Heart right ventricle (tissue), 16 donors: ENCODE data around the gene TMEM126A. TPM values are rescaled to one million over a fixed set of nuclear protein-coding genes. Genes with fewer than 3 reads are reported as not detected.
"Not testable (repeated sequence)": the region's sequence is repeated elsewhere in the genome, so short reads cannot be mapped to it uniquely, and the experiment has no call there.

ENCODE experiments used
- ATAC-seq, 8 donors: fragments of 200-7000 bp; cut with Tn5 transposase; one replicate each; pipeline ENCODE4 v1.9.1; 2020; ENCODE audit warnings: mild to moderate bottlenecking in 8 of 8, moderate library complexity in 8 of 8, moderate number of reproducible peaks in 1 of 8
- DNase-seq, 2 donors: peaks; one replicate each; pipeline ENCODE4 v3.0.0-alpha.2; 2020
- H3K27ac ChIP-seq, 10 donors: fragments of 200-600 bp; sonication (generic) in 2 of 10; one replicate each; pipeline versions ENCODE4 v1.5.0 to v1.8.0; 2020 to 2022; ENCODE audit warnings: mild to moderate bottlenecking in 3 of 10
- H3K27me3 ChIP-seq, 7 donors: fragments of 200-600 bp; one replicate each; pipeline ENCODE4 v1.8.0; 2021 to 2022; ENCODE audit warnings: mild to moderate bottlenecking in 2 of 7
- H3K36me3 ChIP-seq, 9 donors: fragments of 200-600 bp; sonication (generic) in 1 of 9; one replicate each; pipeline versions ENCODE4 v1.5.0 to v1.8.0; 2020 to 2022; ENCODE audit warnings: mild to moderate bottlenecking in 2 of 9
- H3K4me1 ChIP-seq, 9 donors: fragments of 200-600 bp; sonication (generic) in 1 of 9; one replicate each; pipeline versions ENCODE4 v1.5.0 to v1.8.0; 2020 to 2022; ENCODE audit warnings: mild to moderate bottlenecking in 4 of 9
- H3K4me3 ChIP-seq, 10 donors: fragments of 200-600 bp; sonication (generic) in 2 of 10; one replicate each; pipeline versions ENCODE4 v1.5.0 to v1.8.0; 2020 to 2022; ENCODE audit warnings: mild to moderate bottlenecking in 7 of 10, moderate library complexity in 2 of 10
- H3K9me3 ChIP-seq, 11 donors: fragments of 200-600 bp in 10 of 11; sonication (generic) in 2 of 11; one replicate each; pipeline versions ENCODE4 v1.5.0 to v1.8.0; 2013 to 2022; ENCODE audit warnings: mild to moderate bottlenecking in 2 of 11, control low read depth in 1 of 11, moderate library complexity in 1 of 11
- CTCF ChIP-seq, 9 donors: fragments of 200-600 bp; sonication (generic) in 2 of 9; IDR thresholded peaks; one replicate each; pipeline versions ENCODE4 v1.5.0 to v1.8.0; 2021 to 2022; ENCODE audit warnings: antibody characterized with exemption in 9 of 9, mild to moderate bottlenecking in 5 of 9, moderate library complexity in 1 of 9
- WGBS, 2 donors: extraction: QIAGEN DNeasy Blood & Tissue Kit; methylation state at CpG; one replicate each; pipeline ENCODE4 v1.1.7; 2013; ENCODE audit warnings: inconsistent platforms in 1 of 2; 5-methylcytosine and 5-hydroxymethylcytosine counted together
- intact Hi-C, 10 donors: fragments of 100-400 bp; cut with DNase I; formaldehyde crosslinking; loops; one replicate each; pipeline versions ENCODE4 v1.11.1 to v1.14.2; 2022
- polyA plus RNA-seq, 2 donors: library from polyadenylated mRNA; stranded (reverse); fragments of 200-250 nt; gene quantifications; one replicate each; pipeline ENCODE4 v1.2.3, GENCODE V29; 2013
- total RNA-seq, 10 donors: library from RNA; stranded (reverse); fragmentation: NEBNext Ultra II Directional in 3 of 10; extraction: Animal tissue kit (Norgen Biotek cat#: 25700) in 3 of 10; gene quantifications; one replicate each; pipeline versions ENCODE4 v1.2.1 to v1.2.4, GENCODE V29; 2021 to 2023
- donor health status: Arrhythmogenic right ventricular cardiomyopathy.
- donor health status: ischemic (EF 13 %, LVEDD 7.1; RV severe dilation, severe dysfunction).
- donor health status: healthy with polysubstance abuse.
- donor health status: DM: no; HTN: yes; CAD: no.
- donor health status: DM: no; HTN: no; CAD: no.
- donor health status: ischemic (EF 25% LVEDD 6.9; RV normal size, moderate dysfunction).
- donor health status: ischemic (EF 25% LVEDD 5.7; RV mildly dilated, moderate dysfunction).
- donor health status: healthy.
- donor health status: DM: yes; HTN: yes; CAD: no.
- donor health status: Ischemic cardiomyopathy.
- donor health status: ischemic (EF 35%, LVEDD 5.7; RV mildly dilated, moderate dysfunction).
- donor health status: nonischemic (EF 11% LVEDD 7.7; RV severe dilation, severe dysfunction).
- donor health status: DM: yes; HTN: yes; CAD: no.
- donor health status: PGD.
- donor health status: ischemic (EF 29% LVEDD 5.4; RV normal size, mild dysfunction).
- donor health status: nonischemic (EF 23%, LVEDD 6.1; RV moderate dilation, normal function).

The TMEM126A gene
- total and polyA plus RNA-seq, 12 donors: 56.9 to 153 (median 67.6) TPM

- intact Hi-C loops: loop anchor here in 1 of 10 donors (5.0 kb wide), 1 partner anchor 51 kb away; no protein-coding TSS in a partner anchor
- Histone ChIP-seq H3K4me1 (peaks cover 4 to 26% (median 20%) of the 10 kb centered on the region in 9 donors), H3K27ac (no peak overlapping the region), H3K4me3 (no peak overlapping the region), H3K36me3 (peaks cover 0 to 15% (median 0%) of the 10 kb centered on the region in 9 donors), H3K27me3 (no peaks in the 10 kb centered on the region), H3K9me3 (no peaks in the 10 kb centered on the region)
- DNase-seq (no peak), ATAC-seq (no peak)
- 95 to 98% methylated on average over 3 of the region's 3 CpGs for WGBS, 2 donors
- no peak for TF ChIP-seq CTCF (IDR thresholded peaks at IDR 0.05)
Measured at GRCh38 chr11:85666687-85667086, 18.9 kb downstream of the TMEM126A start.

GRCh38 chr11:85668157-85668556, 20.4 kb downstream of the TMEM126A start:
- 94 to 95% methylated on average over 1 of the region's 1 CpG for WGBS, 2 donors
- H3K27ac ChIP-seq: no peak overlapping the region
- no peaks in the 10 kb centered on the region for H3K27me3 ChIP-seq
- no peak for TF ChIP-seq CTCF (IDR thresholded peaks at IDR 0.05)
- ATAC-seq (no peak), DNase-seq (no peak)
- H3K4me1 ChIP-seq: peaks cover 0 to 11% (median 5%) of the 10 kb centered on the region in 9 donors
- H3K9me3 ChIP-seq: no peaks in the 10 kb centered on the region
- no peak overlapping the region for H3K4me3 ChIP-seq
- intact Hi-C loops: loop anchor here in 1 of 10 donors (5.0 kb wide), 1 partner anchor 49 kb away; no protein-coding TSS in a partner anchor
- H3K36me3 ChIP-seq: peaks cover 0 to under 1% (median 0%) of the 10 kb centered on the region in 9 donors

GRCh38 chr11:85670949-85671663, 23.3 kb downstream of the TMEM126A start:
- H3K4me3 ChIP-seq, H3K27ac ChIP-seq, DNase-seq, H3K27me3 ChIP-seq, ATAC-seq, H3K36me3 ChIP-seq, H3K9me3 ChIP-seq, H3K4me1 ChIP-seq, intact Hi-C loops: not testable (repeated sequence)

GRCh38 chr11:85672105-85672902, 24.5 kb downstream of the TMEM126A start:
- Histone ChIP-seq H3K27ac (no peak overlapping the region), H3K4me3 (no peak overlapping the region), H3K36me3 (no peaks in the 10 kb centered on the region), H3K27me3 (no peaks in the 10 kb centered on the region), H3K4me1 (no peaks in the 10 kb centered on the region), H3K9me3 (peaks cover 0 to 9% (median 0%) of the 10 kb centered on the region in 11 donors)
- DNase-seq (no peak), ATAC-seq (no peak)
- WGBS, 2 donors: 85 to 90% methylated on average over 8 of the region's 8 CpGs
- intact Hi-C loops: no loop called here
- no peak for TF ChIP-seq CTCF (IDR thresholded peaks at IDR 0.05)
